Measurements from ENCODE around the gene DCLK2. TPM values are rescaled to one million over a fixed set of nuclear protein-coding genes. Genes with fewer than 3 reads are reported as not detected.
A peak's percentile ranks its signal among the peaks of the same experiment; 100 is the strongest.

DCLK2 gene
- polyA plus RNA-seq, 1 donor from 2014 or later: 134 TPM

DNA sequence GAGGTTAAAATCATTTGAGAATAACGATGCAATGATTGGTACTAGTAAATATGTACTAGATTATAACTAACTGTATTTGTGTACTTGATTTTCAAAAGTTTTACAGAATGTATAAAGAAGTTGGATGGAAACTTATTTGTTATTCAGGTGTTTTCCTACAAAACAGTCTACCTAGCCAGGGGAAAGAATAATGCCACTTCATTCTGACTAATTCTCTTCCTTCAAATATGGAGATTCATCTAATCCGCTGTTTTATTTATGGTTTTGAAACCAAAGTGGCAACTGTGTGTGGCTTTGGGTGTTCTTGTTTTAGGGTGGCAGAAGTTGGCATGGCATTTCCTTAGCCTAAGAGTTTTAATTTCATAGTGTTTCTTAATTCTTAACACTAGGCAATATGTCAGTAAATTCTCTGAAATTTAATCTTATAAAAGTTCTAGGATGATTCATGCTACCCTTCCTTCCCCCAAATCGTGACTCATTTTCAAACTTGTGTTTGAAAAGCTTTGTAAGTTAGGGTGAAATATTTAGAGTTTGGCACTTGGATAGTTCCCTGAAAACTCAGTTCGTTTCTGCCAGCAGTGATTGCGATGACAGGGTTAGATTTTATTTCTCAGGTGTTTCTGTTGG lies 62.6 kb downstream of the DCLK2 start:
- Histone ChIP-seq H4K20me1 (ENCODE audit: insufficient read depth) (no peaks in the 10 kb centered on the region), H3K9ac (ENCODE audit: low read length) (no peak overlapping the region), H3K27me3 (ENCODE audit: insufficient read depth, low read depth, low read length) (no peaks in the 10 kb centered on the region), H3K4me2 (ENCODE audit: low read length) (no peak overlapping the region), H3K9me3 (ENCODE audit: low read length) (peaks cover 3% of the 10 kb centered on the region), H3K79me2 (replicated peaks; ENCODE audit: insufficient read depth, low read length) (peaks cover 24% of the 10 kb centered on the region), H3K9me2 (ENCODE audit: insufficient read depth, low read length) (no peaks in the 10 kb centered on the region), H2AFZ (ENCODE audit: low read depth, low read length) (no peak overlapping the region), H3K27ac (ENCODE audit: low read length) (peak overlapping the region; percentile 52), H3K4me3 (ENCODE audit: low read length) (no peak overlapping the region), H3K36me3 (ENCODE audit: insufficient read depth, low read length) (no peaks in the 10 kb centered on the region), H3F3A (ENCODE audit: insufficient read depth, low read length, poor library complexity, severe bottlenecking) (peaks cover 6% of the 10 kb centered on the region)
- TF ChIP-seq EP300 (conservative IDR thresholded peaks at IDR 0.05; ENCODE audit: poor library complexity, severe bottlenecking): no peak
- TF ChIP-seq, protein P1, sequence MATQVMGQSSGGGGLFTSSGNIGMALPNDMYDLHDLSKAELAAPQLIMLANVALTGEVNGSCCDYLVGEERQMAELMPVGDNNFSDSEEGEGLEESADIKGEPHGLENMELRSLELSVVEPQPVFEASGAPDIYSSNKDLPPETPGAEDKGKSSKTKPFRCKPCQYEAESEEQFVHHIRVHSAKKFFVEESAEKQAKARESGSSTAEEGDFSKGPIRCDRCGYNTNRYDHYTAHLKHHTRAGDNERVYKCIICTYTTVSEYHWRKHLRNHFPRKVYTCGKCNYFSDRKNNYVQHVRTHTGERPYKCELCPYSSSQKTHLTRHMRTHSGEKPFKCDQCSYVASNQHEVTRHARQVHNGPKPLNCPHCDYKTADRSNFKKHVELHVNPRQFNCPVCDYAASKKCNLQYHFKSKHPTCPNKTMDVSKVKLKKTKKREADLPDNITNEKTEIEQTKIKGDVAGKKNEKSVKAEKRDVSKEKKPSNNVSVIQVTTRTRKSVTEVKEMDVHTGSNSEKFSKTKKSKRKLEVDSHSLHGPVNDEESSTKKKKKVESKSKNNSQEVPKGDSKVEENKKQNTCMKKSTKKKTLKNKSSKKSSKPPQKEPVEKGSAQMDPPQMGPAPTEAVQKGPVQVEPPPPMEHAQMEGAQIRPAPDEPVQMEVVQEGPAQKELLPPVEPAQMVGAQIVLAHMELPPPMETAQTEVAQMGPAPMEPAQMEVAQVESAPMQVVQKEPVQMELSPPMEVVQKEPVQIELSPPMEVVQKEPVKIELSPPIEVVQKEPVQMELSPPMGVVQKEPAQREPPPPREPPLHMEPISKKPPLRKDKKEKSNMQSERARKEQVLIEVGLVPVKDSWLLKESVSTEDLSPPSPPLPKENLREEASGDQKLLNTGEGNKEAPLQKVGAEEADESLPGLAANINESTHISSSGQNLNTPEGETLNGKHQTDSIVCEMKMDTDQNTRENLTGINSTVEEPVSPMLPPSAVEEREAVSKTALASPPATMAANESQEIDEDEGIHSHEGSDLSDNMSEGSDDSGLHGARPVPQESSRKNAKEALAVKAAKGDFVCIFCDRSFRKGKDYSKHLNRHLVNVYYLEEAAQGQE (IDR thresholded peaks at IDR 0.05; ENCODE audit: borderline replicate concordance): no peak
- TF ChIP-seq RAD21 (conservative IDR thresholded peaks at IDR 0.05): no peak
- TF ChIP-seq SMC3 (conservative IDR thresholded peaks at IDR 0.05; ENCODE audit: poor library complexity): no peak
- TF ChIP-seq, protein P2, sequence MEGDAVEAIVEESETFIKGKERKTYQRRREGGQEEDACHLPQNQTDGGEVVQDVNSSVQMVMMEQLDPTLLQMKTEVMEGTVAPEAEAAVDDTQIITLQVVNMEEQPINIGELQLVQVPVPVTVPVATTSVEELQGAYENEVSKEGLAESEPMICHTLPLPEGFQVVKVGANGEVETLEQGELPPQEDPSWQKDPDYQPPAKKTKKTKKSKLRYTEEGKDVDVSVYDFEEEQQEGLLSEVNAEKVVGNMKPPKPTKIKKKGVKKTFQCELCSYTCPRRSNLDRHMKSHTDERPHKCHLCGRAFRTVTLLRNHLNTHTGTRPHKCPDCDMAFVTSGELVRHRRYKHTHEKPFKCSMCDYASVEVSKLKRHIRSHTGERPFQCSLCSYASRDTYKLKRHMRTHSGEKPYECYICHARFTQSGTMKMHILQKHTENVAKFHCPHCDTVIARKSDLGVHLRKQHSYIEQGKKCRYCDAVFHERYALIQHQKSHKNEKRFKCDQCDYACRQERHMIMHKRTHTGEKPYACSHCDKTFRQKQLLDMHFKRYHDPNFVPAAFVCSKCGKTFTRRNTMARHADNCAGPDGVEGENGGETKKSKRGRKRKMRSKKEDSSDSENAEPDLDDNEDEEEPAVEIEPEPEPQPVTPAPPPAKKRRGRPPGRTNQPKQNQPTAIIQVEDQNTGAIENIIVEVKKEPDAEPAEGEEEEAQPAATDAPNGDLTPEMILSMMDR (IDR thresholded peaks at IDR 0.05; ENCODE audit: poor library complexity, severe bottlenecking): no peak
- no peak for TF ChIP-seq EZH2 (IDR thresholded peaks at IDR 0.05; ENCODE audit: borderline replicate concordance, insufficient read depth, low read length, poor library complexity, severe bottlenecking)
- no peak for TF ChIP-seq POLR2AphosphoS5 (IDR thresholded peaks at IDR 0.05)
- no peak for TF ChIP-seq MXI1 (conservative IDR thresholded peaks at IDR 0.05; ENCODE audit: poor library complexity, severe bottlenecking)
- no peak for TF ChIP-seq TAF1 (IDR thresholded peaks at IDR 0.05; ENCODE audit: low read depth)

DNA sequence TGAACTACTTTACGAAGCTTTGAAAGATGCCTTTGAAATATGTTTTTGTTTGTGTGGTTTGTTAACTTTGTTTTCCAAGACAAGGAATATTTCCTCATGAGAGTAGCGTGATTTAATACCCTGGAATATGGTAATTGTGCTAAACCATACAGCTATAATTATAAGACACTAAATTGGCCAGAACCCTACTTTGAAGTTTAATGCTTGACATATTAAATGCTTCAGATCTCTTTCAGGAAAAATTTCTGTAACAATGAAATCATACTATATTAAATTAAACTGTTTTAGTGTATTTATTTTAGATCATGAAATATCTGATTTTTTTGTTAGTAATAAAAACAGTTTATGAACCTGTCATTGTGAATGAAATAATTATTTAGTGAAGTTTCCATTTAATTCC lies 63.5 kb downstream of the DCLK2 start:
- Histone ChIP-seq H3K9ac (ENCODE audit: low read length) (no peak overlapping the region), H3K9me2 (ENCODE audit: insufficient read depth, low read length) (no peaks in the 10 kb centered on the region), H3K4me2 (ENCODE audit: low read length) (no peak overlapping the region), H3K4me3 (ENCODE audit: low read length) (peak overlapping the region; percentile 4), H3K9me3 (ENCODE audit: low read length) (peaks cover 3% of the 10 kb centered on the region), H3F3A (ENCODE audit: insufficient read depth, low read length, poor library complexity, severe bottlenecking) (peaks cover 6% of the 10 kb centered on the region), H4K20me1 (ENCODE audit: insufficient read depth) (no peaks in the 10 kb centered on the region), H3K36me3 (ENCODE audit: insufficient read depth, low read length) (no peaks in the 10 kb centered on the region), H2AFZ (ENCODE audit: low read depth, low read length) (no peak overlapping the region), H3K27ac (ENCODE audit: low read length) (peak overlapping the region; percentile 52), H3K79me2 (replicated peaks; ENCODE audit: insufficient read depth, low read length) (peaks cover 21% of the 10 kb centered on the region), H3K27me3 (ENCODE audit: insufficient read depth, low read depth, low read length) (no peaks in the 10 kb centered on the region)
- TF ChIP-seq RAD21 (conservative IDR thresholded peaks at IDR 0.05) (no peak), EZH2 (IDR thresholded peaks at IDR 0.05; ENCODE audit: borderline replicate concordance, insufficient read depth, low read length, poor library complexity, severe bottlenecking) (no peak)
